HG02571 (cell line): Measurements from ENCODE around the gene PIBF1.
"Not testable (repeated sequence)": the region's sequence is repeated elsewhere in the genome, so short reads cannot be mapped to it uniquely, and the experiment has no call there.

Source experiments
- ATAC-seq: cut with Tn5 transposase; IDR thresholded peaks from one replicate; pipeline ENCODE4 v1.9.1; 2021; ENCODE audit warnings: mild to moderate bottlenecking, moderate library complexity; ENCODE audit not compliant: unreplicated experiment

PIBF1 gene

DNA sequence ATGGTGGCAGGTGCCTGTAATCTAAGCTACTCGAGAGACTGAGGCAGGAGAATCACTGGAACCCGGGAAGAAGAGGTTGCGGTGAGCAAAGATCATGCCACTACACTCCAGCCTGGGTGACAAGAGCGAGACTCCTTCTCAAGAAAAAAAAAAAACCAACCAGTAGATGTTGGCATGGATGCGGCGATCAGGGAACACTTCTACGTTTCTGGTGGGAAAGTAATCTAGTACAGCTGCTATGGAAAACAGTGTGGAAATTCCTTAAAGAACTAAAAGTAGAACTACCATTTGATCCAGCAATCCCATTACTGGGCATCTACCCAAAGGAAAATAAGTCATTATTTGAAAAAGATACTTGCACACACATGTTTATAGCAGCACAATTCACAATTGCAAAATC, 119.6 kb downstream of the PIBF1 start:
- not testable (repeated sequence) for ATAC-seq

DNA sequence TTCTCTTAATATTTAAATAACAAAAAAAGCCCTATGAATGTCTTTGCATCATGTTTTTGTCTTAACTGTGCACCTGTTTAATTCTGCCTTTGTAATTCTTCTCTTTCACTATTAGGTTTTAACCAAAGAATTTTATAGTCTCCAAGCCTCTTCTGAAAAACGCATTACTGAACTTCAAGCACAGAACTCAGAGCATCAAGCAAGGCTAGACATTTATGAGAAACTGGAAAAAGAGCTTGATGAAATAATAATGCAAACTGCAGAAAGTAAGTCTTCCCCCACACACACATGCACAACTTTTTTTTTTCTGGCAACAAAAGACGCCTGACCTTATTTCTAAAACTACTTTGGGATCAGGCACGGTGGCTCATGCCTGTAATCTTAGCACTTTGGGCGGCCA, 126.5 kb downstream of the PIBF1 start:
- ATAC-seq: no peak

DNA sequence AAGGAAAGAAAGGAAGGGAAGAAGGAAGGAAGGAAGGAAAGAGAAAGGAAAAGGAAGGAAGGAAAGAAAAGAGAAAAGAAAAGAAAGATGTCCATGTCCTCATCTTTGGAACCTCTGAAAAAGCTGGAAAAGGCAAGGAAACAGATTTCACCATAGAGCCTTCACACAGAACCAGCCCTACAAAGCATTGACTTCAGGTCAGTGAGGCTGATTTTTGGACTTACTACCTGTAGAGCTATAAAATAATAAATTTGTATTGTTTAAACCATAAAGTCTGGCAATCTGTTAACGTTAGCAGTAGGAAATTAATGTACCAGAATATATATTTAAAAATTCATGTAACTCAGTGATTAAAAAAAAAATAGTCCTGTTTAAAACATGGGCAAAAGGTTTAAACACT, 130.0 kb downstream of the PIBF1 start:
- ATAC-seq: no peak

DNA sequence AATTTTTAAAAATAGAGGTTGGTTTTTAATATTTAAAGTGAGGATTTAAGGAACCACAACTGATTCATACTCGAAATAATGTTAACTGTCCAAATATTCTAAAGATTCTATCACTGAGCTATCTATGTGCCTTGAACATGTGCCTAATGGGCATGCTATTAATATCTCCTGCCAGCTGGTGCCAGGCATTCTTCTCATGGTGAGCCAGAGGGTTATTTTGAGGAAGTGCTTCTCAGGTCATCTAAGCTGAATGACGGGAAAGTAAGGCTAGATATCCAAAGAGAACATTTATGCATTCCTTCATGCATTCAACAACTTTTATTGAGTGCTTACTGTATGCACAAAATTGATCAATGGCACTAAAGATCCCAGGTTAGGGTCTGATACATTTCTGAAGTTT, 138.2 kb downstream of the PIBF1 start:
- ATAC-seq: no peak

DNA sequence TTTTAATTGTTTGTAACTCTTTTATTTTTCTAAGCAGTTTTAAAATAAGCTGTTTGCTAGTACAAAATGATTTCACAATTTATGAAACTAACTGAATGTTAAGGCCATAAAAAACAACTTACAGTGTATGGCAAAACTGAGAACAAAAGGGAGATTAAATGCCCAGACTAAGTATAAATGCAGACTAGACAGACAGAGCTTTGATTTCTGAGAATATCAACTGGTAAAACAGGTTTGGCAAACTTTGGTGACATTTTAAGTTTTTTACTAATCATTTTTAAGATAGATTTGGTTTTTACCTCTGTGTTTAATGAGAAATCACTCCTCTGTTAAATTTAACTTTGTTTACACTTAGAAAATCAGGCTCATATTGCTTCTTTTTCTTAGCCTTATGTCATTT, 149.4 kb downstream of the PIBF1 start:
- ATAC-seq: no peak

DNA sequence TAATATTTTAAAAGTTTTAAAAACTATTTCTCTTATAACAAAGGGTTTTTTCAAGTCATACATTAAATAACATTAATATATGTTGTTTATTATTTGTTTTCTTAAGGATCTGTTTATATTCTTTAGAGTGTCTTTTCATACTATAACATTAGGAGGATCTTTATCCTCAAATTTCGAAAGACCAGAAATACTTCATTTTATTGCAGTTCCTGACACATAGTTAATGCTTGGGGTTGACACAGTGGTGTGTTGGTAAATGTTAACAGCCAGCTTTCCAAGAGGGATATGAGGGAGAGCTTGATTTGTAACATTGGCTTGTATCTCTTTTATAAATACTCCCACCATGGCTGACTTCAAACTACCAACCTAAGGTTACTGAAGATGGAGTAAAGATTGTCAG, 150.3 kb downstream of the PIBF1 start:
- ATAC-seq: no peak

DNA sequence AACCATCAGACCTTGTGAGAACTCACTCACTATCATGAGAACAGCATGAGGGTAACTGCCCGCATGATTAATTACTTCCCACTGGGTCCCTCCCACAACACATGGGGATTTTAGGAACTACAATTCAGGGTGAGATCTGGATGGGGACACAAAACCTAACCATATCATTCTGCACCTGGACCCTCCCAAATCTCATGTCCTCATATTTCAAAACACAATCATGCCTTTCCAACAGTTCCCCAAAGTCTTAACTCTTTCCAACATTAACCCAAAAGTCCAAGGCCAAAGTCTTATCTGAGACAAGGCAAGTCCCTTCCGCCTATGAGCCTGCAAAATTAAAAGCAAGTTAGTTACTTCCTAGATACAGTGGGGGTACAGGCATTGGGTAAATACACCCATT, 164.3 kb downstream of the PIBF1 start:
- not testable (repeated sequence) for ATAC-seq

DNA sequence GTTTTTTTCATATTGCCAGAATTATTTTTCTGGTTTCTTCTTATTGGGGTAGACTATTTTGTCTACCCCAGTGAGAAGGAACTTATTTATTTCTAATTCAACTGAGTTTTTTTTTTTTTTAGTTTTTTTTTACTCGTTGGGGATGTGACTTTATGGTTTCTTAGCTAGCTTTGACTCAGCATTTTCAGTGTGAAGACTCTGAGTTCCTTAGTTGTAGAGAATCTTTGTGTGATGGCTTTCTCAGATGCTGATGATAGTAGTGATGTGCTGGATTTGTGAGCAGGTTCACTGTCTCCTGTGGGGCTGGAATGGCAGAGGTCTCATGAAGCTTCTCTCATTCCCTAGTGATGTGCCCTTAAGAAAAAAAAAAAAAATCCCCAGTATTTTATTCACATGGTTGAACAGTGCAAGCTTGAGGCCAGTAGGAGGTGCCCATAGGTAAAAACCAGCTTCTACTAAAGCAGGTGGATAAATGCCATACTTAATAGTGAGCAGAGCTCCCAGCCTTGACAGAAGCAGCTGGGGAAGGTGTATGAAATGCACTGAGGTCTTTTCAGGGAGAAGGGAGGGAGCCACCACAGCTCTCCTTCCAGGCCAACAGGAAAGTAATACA, 170.7 kb downstream of the PIBF1 start:
- no peak for ATAC-seq

DNA sequence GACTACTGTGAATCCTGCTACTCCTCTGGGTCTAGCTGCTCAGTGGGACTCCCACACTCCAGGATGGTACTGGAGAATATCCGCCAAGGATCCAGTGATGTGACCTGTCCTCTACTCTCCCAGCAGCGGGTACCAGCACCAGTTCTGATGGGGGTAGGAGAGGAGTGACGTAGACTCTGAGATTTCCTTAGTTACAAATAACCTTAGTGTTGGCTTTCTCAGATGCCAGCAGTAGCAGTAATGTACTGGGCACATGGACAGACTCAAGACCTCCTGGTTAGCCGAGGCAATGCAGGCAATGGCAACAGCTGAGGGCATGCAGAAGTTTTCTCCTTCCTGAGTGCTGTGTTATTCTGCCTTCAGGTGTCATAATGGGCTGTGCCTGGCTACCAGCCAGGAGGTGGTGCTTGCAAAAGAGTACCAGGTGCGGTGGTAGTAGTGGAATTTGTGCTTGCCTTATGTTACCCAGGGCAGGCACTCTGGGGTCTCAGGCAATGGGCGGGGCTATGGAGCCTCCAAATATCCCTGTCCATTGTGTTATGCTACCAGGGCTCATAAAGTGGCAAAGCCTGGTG, 171.5 kb downstream of the PIBF1 start:
- no peak for ATAC-seq

DNA sequence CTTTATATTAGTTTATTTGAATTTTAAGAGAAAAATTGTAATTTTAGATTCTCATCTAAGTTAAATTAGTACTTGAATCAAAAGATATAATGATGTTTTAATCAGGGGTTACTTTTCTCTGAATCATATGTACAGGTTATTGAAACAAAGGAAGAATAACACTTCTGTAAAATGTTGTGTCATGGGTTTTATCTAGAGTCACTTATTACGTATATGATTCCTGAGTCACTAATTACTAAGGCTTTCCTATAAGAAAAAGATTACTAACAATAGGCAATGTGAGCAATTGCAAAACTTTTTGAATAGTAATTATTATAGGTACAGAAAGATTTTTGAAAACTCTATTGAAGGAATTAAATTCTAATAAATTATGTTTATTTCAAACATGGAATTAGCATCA, 177.7 kb downstream of the PIBF1 start:
- no peak for ATAC-seq

DNA sequence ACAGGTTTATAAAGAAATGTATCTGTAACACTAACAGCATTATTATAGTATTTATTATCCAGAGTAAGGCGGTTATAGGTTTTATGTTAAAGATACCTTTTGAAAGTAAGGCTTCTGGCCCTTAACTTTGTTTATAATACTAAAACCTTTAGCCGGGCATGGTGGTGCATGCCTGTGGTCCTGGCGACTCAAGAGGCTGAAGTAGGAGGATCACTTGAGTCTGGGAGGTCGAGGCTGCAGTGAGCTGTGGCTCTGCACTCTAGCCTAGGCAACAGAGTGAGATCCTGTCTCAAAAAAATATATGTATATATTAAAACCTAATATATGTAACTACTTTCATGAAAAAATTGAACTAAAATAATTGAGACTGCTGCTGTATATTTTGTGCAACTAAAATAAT, 178.2 kb downstream of the PIBF1 start:
- ATAC-seq: no peak

DNA sequence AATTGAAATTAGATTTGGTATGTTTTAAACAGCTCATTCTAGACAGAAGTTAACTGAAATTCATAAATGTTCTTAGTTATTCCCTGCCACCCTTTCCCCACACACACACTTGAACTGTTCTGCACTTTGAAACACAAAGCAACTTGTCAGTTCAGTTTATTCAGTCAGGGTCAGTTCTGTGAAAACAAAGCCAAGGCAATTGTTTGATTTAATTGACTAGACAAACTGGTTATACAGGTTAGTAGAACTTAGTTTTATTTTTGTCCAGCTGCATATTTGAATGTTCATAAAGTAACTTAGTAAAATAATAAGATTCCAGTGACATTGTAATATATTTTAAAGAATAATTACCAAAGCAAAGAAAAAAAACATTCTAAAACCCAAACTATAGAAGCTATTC, 178.6 kb downstream of the PIBF1 start:
- no peak for ATAC-seq

DNA sequence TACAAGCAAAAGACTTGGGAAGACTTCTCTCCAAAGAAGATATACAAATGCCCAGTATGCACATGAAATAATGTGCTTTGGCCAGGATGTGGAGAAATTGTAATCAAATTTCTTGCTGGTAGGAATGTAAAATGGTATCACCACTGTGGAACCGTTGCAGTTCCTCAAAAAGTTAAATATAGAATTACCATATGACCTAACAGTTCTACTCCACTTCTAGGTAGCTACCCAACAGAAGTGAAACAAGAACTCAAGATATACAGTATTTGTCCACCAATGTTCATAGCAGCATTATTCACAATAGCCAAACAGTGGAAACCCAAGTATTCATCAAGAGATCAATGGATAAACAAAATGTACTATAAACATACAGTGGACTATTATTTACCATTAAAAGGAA, 181.8 kb downstream of the PIBF1 start:
- no peak for ATAC-seq

DNA sequence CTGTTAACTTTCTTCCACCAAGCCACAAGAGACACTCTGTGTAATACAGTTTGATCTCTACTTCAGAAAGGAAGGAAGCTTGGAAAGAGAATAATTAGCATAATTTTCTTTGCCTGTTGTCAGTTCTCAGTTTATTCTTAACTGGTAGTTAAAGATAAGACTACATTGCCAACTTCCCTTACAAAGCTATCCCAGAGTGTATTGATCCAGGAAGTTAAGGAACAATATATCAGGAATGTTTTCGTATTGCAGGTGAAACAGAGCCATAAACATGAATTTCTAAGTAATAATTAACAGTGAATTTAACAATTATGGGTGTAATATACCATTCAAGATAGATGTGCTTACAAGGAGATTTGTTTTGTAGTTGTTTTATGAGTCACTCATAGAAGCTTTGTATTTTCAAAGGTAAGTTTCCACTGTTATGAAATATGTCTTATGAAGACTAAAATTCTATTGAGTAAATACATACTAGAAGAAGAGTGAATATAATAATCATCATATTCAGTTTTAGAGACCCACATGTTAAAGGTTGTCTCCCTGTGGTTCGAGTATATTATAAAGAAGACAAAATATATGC, 188.5 kb downstream of the PIBF1 start:
- ATAC-seq: no peak

DNA sequence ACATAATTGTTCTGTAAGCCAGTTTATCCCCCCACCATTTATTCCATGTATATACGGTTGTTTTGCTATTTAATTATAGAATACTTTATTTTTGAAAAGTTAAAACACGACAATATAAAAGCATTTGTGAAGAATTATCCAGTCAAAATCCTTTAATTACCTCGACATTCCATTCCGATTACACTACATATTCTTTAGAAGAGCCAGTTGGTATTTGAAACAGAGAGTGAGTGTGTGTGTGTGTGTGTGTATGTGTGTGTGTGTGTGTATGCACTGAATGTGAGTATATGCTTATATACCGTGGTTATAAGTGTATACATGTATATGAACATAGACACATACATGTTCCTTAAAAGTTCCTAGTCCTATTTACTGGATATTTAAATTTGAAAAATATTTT, 189.0 kb downstream of the PIBF1 start:
- no peak for ATAC-seq

DNA sequence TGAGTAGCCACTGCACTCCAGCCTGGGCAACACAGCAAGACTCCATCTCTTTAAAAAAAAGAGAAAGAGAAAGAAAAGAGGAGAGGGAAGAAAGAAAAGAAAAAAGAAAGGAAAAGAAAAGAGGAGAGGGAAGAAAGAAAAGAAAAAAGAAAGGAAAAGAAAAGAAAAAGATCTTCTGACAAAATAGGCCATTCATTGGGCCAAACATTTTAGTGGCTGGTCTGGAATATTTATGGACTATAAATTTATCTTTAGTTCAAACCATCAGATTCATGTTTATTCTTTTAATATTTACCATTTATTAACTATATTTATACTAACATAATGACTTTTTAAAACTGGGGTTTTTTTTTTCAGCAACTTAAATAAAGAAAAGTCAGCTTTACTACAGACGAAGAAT, 191.3 kb downstream of the PIBF1 start:
- ATAC-seq: no peak

DNA sequence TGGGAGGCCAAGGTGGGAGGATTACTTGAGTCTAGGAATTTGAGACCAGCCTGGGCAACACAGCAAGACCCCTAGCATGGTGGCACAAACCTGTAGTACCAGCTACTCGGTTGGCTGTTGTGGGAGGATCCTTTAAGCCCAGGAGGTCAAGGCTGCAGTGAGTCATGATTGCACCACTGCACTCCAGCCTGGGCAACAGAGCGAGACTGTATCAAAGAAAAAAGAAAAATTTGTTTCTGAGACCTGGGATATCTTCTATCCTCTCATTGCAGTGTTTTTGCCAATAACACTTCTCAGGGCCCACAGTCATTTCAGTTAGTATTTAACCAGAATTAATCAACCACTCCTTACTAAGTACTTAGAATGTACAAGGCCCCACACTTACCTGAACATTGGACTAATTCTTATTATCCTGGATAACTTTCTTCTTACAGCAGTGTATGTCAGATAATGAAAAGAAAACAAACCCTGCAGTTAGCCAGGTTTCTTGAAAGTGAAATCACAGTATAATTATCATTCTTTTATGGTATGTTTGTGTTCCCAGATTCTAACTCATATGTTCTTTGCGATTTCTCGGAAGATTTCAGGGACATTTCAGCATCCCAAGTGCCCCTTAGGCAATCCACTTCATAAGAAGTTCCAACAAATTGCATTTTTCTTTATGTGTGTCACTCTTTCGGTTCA, 201.3 kb downstream of the PIBF1 start:
- ATAC-seq: no peak

DNA sequence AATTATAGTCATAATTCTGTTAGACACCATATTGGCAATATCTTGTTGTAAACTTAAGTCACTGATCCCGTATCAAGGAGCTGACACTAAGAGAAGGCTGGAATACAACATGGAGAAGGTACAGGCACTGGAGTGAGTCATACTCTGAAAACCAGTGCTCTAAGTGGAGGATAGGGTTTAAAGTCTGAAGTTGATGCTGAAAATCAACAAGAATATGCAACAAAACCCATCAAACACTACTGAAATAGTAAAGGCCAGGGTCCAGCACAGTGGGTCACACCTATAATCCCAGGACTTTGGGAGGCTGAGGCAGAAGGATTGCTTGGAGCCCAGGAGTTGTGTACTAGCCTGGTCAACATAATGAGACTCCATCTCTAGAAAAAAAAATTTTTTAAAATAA, 203.7 kb downstream of the PIBF1 start:
- no peak for ATAC-seq

DNA sequence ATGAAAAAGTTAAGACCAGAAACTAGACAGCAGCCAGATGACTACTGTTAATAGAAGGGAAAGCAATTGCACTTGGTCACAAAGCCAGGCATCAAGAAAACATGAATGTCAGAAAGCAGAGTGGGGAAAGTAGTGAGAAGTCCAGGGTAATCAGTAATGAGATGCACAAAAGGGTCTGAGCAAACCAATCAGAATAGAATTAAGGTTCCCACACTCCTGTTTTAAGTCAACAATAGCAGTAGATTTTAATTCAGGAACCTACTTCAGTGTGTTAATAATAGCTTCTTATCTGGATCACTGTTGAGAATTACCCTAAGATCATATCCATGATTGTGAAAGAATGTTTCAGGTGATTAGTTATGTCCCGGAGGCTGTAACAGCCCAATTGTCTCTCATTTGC, 204.3 kb downstream of the PIBF1 start:
- ATAC-seq: no peak

DNA sequence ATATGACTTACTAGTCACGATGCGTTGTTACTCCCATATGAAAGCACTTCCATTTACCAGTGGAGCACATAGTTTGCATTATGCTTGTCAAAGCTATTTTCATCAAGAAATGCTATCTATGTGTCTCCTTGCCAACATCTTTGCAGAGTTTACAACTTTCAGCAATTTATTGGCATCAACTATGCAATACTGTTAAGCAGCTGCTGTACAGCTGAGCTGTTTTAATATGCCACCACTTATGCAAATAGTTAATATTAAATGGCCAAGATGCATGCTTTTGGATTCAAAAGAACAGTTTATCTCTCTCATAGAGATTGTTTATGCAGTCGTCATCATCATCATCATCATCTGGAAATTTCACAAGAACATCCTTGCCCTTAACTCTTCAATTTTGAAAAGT, 209.0 kb downstream of the PIBF1 start:
- ATAC-seq: no peak

DNA sequence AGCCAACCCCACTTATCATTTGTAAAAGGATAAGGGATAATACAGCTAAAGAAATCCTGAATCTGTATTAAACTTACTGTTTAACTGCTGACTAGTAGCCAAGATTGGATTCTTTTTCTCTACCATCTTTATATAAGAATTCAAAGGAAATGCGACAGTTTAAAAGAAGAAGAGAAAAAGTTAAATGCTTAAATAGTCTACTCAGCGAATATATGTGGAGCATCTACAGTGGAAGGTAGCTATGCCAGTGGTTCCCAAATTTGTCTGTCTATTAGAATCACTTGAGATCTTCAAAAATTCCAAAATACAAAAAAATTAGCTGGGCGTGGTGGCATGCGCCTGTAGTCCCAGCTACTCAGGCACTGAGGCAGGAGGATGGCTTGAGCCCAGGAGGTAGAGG, 216.1 kb downstream of the PIBF1 start:
- no peak for ATAC-seq

DNA sequence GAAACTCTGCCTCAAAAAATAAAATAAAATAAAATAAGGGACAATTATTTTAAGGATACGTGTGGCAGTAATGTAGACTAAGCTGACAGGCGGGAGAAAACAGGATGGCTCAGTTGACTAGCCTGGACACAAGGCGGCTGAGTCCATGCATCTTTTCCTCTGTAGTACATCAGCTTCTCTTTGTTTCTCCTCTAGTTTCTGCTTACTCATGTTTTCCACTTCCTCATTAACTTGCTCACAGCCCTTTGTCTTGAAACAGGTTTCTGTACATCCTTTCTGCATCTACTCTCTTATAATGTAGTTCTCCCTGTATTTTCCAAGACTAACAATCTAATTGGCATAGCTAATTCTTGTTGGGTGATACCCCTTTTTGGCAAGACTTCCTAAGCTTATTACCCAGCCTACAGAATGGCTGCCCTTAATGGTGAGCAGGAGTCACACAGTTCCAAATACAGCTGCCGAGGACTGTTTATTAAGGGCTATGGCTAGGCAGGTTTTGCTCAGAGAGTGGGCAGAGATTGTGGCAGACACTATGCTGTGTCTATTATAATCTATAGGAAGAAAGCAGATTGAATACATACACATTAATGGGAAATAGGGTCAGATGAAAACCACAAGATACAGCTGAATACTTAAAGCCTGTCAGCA, 218.2 kb downstream of the PIBF1 start:
- peak; percentile 72 for ATAC-seq
